KOPT-K1 (cell line): ENCODE results near the gene CHST13.

Experiments
- H3K27ac ChIP-seq: fragments of 200-600 bp; sonication (generic); 2 replicates; pipeline ENCODE4 v1.5.1; 2016; ENCODE audit warnings: antibody characterized with exemption, mild to moderate bottlenecking, low read depth, low read length; ENCODE audit not compliant: poor library complexity, severe bottlenecking
- H3K36me3 ChIP-seq: fragments of 200-600 bp; sonication (generic); 2 replicates; pipeline ENCODE4 v1.5.1; 2017; ENCODE audit warnings: antibody characterized with exemption, mild to moderate bottlenecking, low read length, moderate library complexity; ENCODE audit not compliant: insufficient read depth
- H3K9me3 ChIP-seq: fragments of 200-600 bp; sonication (generic); 2 replicates; pipeline ENCODE4 v1.5.1; 2017; ENCODE audit warnings: antibody characterized with exemption, low read length, mild to moderate bottlenecking; ENCODE audit not compliant: insufficient read depth, poor library complexity, severe bottlenecking

The CHST13 gene

DNA sequence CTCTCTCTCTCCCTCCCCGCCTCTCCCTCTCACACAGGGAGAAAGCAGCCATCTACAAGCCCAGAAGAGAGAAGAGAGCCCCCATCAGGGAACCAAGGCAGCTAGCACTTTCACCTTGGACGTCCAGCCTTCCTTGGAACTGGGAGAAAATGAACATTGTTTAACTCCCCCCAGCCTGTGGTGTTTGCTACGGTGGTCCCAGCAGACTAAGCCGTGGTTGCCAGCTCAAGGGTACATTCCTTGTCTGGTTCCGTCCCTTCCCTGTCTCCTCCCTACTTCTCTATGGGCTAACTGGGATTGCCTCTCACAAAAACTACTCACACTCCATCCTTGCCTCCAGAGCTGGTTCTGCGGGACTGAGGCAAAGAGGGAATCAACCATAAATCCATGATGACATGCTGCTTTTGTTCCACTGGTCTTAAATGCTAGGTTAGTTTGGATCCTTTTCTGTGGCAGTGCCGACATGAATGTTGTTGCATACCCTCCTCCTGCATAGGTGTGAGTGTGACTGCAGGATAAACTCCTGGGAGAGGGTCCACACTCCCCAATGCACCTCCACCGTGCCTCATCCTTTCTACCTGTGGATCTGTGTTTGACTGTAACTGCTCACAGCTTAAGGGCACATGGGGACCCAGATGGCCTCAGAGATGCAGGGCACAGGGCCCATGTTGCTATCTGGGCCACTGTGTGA lies 22.7 kb downstream of the CHST13 start:
- H3K9me3 ChIP-seq, result no peaks in the 10 kb centered on the region
- H3K27ac ChIP-seq, result no peak overlapping the region
- no peaks in the 10 kb centered on the region for H3K36me3 ChIP-seq

DNA sequence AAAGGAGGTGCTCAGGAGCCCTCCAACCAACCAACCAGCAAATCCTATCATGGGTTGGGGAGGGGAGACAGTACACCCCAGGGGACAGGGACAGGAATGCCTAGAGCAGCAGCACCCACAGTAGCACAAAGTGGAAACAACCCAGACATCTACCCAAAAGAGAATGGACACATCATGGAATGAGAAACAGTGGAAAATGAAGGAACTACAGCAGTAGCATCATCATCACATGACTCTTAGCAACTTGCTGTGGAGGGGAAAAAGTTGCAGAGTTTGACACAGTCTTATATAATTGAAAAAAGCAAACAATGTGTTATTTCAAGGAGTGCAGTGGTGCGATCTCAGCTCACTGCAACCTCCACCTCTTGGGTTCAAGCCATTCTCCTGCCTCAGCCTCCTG lies 23.8 kb downstream of the CHST13 start:
- Histone ChIP-seq H3K36me3 (no peaks in the 10 kb centered on the region), H3K9me3 (no peaks in the 10 kb centered on the region), H3K27ac (no peak overlapping the region)

DNA sequence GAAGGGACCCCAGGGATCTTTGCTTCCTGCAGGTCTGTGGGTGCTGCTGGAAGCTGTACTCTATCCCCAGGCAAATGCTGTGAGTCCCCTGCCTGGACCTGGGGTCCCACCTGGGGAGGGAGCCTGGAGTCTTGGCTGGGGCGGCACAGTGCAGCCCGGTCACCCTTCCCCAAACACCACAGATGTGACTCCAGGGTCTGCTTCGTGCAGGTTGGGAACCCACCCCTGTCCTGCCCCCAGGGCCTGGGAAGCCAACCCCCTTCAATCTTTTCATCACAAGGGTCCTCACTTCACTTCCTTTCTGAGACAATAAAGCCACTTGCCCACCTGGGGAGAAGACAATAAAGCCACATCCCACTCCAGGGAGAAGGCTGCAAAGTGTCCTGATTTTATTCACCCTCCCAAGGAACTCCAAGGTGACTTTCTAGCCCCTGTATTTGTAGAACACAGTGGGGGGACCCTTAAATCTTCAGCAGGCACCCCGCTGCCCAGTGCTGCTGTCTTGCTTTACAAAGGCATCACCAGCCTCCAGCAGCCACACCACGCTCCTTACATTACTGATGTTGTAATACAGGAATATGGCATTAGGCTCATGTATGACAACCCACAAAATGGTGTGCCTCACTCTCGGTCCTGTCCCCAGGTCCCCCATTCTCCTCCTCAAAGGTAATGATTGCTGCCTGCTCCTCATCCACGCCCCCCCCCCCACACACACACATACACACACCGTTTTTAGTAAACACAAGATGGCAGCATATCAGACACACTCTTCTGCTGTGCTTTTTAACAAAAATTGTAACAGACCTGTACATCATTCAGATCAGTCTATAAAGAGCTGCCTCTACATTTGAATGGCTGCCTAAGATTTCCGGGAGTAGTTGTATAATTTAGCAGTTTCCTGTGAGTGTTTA lies 24.9 kb downstream of the CHST13 start:
- no peaks in the 10 kb centered on the region for H3K36me3 ChIP-seq
- H3K9me3 ChIP-seq, result no peaks in the 10 kb centered on the region
- no peak overlapping the region for H3K27ac ChIP-seq

DNA sequence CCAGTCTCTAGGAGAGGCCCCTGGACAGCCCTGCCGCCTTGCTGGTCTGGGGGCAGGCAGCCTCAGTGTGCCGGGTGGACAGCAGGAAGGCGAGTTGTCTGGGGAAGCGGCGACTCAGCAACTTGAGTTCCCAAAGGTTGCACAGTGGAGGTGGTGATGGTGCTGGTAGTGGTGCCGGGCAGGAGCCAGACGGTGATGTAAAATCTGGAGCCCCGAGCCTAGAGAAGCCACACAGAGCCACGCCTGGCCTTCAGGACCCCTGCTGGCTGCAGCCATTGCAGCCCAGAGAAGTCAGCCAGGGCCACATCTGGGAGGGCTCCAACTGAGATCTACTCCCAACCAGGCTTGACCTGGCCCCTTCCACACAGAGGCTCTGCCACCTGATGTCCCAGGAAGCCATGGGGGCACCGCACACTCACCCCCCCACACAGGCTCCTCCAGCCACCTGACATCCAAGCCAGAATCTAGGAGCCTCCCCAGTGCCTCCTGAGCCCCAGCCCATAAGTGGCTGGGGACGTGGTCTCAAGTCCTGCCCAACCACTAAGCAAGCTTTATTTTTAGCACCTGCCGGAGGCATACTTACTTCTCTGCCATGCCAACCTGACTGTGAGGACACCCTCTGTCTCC lies 26.0 kb downstream of the CHST13 start:
- no peak overlapping the region for H3K27ac ChIP-seq
- H3K36me3 ChIP-seq, result no peaks in the 10 kb centered on the region
- H3K9me3 ChIP-seq, result no peaks in the 10 kb centered on the region

DNA sequence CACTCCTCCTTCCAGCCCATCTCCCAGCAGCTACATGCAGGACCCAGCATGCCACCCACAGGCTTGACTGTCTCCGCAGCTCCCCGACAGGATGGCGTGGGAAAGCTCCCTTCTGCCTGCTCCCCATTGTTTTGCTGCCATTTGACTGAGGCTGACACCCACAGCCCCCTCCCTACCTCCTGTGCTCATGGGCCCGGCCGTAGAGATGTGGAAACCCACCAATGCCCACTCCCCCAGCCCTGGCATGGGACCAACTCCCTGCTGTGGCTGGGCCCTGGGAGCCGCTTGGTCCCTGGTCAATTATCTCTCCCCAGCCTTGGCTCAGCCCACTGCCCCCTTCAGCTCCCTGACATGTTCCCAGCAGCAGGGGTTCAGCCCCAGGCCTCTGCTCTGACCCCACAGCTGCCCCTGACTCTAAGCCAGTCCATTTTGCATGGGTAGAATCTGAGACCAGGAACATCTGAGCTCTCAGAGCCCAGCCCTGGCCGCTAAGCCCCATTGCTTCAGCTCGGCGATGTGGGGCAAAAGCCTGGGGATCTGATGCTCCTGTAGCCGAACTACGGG lies 26.6 kb downstream of the CHST13 start:
- H3K27ac ChIP-seq, result no peak overlapping the region
- H3K36me3 ChIP-seq, result no peaks in the 10 kb centered on the region
- no peaks in the 10 kb centered on the region for H3K9me3 ChIP-seq

DNA sequence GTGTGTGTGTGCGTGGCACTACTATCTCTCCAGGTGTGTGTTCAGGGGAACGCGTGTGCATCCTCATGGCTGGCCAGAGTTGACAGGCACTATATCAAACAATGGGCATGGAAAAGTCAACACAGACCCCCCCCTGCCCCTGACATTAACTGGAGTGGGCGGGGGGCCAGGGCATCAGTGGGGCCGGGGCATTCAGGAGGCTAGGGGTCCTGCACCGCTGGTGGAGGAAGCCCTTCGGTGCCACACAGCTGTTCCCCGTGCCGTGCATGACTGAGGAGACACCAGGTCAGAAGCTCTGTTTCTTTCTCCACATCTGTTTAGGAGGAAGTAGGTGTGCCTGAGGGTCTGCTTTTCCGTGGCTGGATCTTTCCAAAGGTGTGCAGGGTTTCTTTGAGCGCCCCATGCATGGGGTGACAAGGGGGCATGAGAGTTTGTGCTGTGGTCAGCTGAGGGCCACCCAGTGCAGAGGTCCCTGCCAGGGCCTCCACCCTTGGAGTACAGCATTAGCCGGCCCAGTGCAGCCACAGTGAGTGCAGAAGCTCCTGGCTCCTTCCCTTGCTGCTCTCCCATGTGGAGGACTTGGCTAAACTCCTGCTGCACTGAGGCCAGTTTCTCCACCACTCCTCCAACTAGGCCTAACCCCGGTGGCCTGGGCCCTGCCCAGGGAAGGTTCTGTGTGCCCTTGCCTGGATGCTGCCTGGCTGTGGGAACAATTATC lies 27.3 kb downstream of the CHST13 start:
- H3K9me3 ChIP-seq, result no peaks in the 10 kb centered on the region
- no peak overlapping the region for H3K27ac ChIP-seq
- no peaks in the 10 kb centered on the region for H3K36me3 ChIP-seq

DNA sequence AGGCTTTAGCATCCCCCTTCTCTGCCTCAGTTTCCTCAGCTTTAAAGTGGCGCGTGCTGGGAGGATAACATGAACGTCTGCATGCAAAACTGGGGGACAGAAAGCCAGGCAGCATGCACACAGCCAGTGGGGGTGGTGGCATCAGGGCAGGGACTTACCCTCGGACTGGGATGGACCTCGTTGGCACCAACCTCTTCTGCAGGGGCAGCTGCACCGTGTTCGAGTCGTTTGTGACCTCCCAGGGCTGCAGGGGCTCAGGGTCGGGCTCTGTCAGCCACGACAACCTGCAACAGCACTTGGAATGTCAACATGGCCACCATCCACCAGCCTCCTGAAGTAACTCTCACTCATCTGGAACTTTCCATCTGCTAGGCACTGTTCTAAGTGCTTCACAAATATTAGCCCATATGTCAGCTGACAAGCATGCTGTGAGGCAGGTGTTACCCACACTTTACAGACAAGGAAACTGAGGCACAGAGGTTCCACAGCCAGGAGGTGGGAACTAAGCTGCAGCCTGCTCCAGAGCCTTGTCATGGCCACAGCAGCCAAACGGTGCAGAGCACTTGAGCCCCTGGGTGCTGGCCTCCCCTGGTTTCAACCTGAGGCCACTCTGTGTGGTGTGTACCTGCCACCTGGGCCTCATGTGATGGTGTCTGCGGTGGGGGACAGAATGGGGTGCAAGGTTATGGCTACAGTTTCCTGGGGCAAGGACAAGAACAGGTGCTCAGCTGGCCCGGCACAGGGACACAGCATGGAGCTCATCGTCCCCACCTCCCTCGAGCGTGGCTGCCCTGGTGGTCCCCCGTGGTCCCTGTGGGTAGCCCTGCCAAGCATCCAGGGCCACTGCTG lies 28.1 kb downstream of the CHST13 start:
- H3K27ac ChIP-seq, result no peak overlapping the region
- no peaks in the 10 kb centered on the region for H3K36me3 ChIP-seq
- no peaks in the 10 kb centered on the region for H3K9me3 ChIP-seq

DNA sequence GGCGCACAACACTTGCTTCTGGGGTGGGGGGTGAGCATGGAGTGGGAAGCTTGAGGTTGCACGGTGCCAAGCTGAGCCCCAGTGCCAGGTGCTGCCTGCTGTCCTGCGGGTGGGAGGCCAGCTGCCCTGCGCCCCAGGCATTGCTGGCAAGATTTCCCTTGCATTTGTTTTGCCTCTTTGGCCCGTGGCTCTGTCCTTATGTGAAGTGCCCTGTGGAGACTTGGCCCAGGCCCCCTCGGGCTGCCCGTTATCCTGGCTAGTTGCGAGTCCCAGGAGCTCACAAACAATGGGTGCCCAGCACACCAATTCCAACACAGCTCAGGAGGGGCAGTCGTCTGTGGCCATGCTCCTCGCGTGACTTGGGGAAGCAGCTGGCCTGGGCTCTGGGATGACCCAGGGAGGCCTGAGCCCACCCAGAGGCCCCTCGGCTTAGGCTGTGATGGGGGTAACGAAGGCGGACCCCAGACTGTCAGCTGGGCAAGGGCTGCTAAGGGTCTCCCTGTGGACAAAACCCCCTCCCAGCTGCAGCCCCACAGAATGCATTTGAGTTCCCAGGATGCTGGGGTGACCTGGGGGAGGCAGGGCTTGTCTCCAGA lies 28.8 kb downstream of the CHST13 start:
- Histone ChIP-seq H3K36me3 (no peaks in the 10 kb centered on the region), H3K27ac (no peak overlapping the region), H3K9me3 (no peaks in the 10 kb centered on the region)

DNA sequence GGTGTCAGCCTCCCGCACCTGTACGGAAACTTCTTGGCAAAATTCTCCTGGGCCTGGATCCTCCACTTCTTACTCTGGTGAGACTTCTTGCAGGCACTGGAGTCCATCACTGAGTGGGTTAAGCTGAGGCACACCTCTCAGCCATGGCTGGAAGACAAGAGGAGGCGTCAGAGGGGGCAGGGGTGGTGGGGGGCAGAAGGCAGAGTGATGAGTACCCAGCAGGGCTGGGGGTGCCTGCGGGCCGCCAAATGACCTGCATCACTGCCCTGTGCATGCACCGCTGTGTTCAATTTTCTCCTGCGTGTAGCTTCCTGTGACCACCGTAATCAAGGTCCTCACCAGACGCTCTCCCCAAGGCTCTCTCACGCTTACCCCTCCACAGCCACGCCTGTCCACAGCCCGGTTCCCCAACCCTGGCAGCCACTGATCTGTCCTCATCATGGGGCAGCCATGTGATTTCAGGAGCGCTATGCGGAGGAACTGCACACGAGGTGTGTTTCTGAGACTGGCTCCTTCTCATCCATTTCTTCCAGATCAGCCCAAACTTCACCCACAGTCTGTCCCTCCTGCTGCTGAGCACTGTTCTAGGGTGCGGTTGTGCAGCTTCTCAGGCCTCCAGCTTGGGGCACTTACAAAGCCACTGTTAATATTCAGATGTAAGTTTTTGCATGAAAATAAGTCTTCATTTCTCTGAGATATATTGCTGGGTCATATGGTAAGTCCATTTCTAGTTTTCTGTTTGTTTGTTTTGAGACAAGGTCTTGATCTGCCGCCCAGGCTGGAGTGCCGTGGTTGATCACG lies 29.5 kb downstream of the CHST13 start:
- Histone ChIP-seq H3K36me3 (no peaks in the 10 kb centered on the region), H3K9me3 (no peaks in the 10 kb centered on the region), H3K27ac (no peak overlapping the region)

DNA sequence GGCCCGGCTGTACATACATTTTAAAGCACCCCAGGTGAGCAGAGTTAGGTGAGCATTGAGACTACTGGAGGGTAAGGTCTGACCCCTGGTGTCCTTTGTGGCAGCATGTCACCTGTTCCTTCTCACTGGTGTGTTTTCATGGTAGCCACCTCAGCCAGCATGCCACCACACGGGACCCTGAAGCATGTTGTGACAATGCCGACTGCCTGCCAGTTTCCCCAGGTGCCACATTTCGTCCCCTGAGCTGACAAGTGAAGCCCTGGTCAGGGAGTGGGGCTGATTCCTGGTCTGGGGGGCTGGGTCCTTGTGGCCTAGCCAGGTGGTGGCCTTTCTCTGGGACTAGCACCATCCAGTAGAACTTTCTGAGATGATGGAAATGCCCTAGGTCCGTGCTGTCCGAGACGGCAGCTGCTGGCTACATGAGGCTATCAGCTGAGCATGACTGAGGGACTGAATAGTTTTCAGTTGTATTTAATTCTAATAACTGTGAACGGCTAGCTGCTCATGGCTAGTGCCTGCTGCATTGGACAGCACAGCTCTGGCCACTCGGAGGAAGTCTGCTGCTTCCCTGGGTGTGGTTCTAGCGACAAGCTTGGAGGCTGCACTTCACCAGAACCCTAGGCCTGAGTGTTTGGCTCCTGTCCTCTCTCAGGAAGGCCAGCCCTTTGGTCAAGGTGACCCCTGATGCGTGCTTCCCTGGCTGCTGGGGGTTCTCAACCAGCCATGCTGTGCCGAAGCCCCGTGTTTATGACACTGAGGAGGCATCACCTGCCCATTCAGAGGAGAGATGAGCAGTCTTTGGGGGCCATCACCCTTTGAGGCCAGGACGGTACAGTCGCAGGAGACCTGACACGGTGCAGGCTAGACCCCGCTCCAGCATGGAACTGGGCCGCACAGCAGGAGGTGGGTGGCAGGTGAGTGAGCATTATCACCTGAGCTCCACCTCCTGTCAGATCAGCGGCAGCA lies 30.9 kb downstream of the CHST13 start:
- H3K36me3 ChIP-seq, result no peaks in the 10 kb centered on the region
- no peaks in the 10 kb centered on the region for H3K9me3 ChIP-seq
- no peak overlapping the region for H3K27ac ChIP-seq

DNA sequence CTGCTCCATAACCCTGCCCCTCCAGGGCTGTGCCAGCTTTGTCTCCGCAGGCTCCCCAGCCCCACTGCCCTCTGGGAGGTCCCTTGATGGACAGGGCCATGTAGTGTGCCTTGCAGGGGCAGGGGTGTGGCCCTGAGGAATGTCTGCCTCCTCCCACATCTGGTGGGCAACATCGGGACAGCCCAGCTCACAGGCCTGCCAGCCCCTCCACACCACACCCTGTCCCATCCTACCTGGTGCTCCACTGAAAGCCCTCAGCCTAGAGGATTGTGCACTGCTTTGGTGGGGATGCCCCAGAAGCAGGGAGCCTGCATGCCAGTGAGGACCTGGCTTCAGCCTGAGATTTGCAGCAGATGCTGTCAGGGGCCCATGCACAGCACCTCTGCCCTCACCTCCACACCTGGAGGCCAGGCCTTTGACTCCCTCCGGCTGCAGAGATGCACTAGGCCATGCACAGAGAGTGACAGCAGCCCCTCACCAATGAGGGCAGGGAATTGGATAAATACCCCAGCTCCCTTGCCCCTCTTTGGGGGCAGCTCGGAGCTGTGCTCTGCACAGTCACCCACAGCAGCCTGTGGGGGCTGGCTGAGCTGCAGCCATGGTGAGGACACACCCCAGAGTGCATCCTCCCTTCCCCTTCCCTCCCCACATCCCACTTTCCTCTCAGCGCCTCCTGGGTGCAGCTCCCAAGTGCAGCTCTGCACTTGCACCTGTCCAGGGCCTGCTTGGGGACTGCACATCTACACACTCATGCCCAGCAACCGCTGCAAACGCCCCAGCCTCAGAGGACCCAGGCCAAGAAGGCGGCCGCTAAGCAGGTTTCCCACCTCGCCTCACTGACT lies 32.1 kb downstream of the CHST13 start:
- Histone ChIP-seq H3K27ac (no peak overlapping the region), H3K9me3 (no peaks in the 10 kb centered on the region), H3K36me3 (no peaks in the 10 kb centered on the region)
